Neural cell (in vitro differentiated cells): ENCODE measurements around the gene MARCHF5. TPM values are rescaled to one million over a fixed set of nuclear protein-coding genes. Genes with fewer than 3 reads are reported as not detected.

Experiments
- H2AFZ ChIP-seq: fragments of 200-600, 300-800 bp; sonication (generic), shearing (Covaris generic); 2 replicates; pipeline ENCODE4 v1.6.0; 2014; ENCODE audit warnings: low read depth, mild to moderate bottlenecking, antibody characterized with exemption, low read length, moderate library complexity
- H3F3A ChIP-seq: fragments of 200-600 bp; shearing (Covaris generic); 2 replicates; pipeline ENCODE4 v1.6.1; 2016; ENCODE audit warnings: mild to moderate bottlenecking, moderate library complexity, mixed read lengths, antibody characterized with exemption, low read length; ENCODE audit not compliant: insufficient read depth, poor library complexity, severe bottlenecking
- H3K27ac ChIP-seq: fragments of 200-600, 300-800 bp; sonication (generic), shearing (Covaris generic); 2 replicates; pipeline ENCODE4 v1.5.1; 2014; ENCODE audit warnings: mild to moderate bottlenecking, low read length, moderate library complexity
- H3K27me3 ChIP-seq: fragments of 300-800, 200-600 bp; sonication (generic), shearing (Covaris generic); 2 replicates; pipeline ENCODE4 v1.6.0; 2014; ENCODE audit warnings: mild to moderate bottlenecking, low read depth, low read length, moderate library complexity; ENCODE audit not compliant: insufficient read depth
- H3K36me3 ChIP-seq: fragments of 300-800, 200-600 bp; sonication (generic), shearing (Covaris generic); 2 replicates; pipeline ENCODE4 v1.5.1; 2014; ENCODE audit warnings: mild to moderate bottlenecking, antibody characterized with exemption, low read length, moderate library complexity; ENCODE audit not compliant: insufficient read depth
- H3K4me2 ChIP-seq: fragments of 300-800, 200-600 bp; sonication (generic), shearing (Covaris generic); 2 replicates; pipeline ENCODE4 v1.6.0; 2014; ENCODE audit warnings: mild to moderate bottlenecking, low read length
- H3K4me3 ChIP-seq: fragments of 300-800, 200-600 bp; sonication (generic), shearing (Covaris generic); 2 replicates; pipeline ENCODE4 v1.5.1; 2014; ENCODE audit warnings: mild to moderate bottlenecking, low read length, moderate library complexity
- H3K79me2 ChIP-seq: fragments of 200-600 bp; shearing (Covaris generic); replicated peaks from 2 replicates; pipeline ENCODE4 v1.6.0; 2014; ENCODE audit warnings: mild to moderate bottlenecking, low read length, moderate library complexity; ENCODE audit not compliant: insufficient read depth
- H3K9ac ChIP-seq: fragments of 300-800, 200-600 bp; sonication (generic), shearing (Covaris generic); 2 replicates; pipeline ENCODE4 v1.6.1; 2016; ENCODE audit warnings: mild to moderate bottlenecking, low read length, mixed read lengths
- H3K9me2 ChIP-seq: fragments of 200-600 bp; shearing (Covaris generic); 2 replicates; pipeline ENCODE4 v1.6.1; 2016; ENCODE audit warnings: mild to moderate bottlenecking, low read length, mixed read lengths; ENCODE audit not compliant: insufficient read depth
- H3K9me3 ChIP-seq: fragments of 200-600, 300-800 bp; sonication (generic), shearing (Covaris generic); 2 replicates; pipeline ENCODE4 v1.6.1; 2016; ENCODE audit warnings: mild to moderate bottlenecking, mixed run types, low read length, moderate library complexity, mixed read lengths
- H4K20me1 ChIP-seq: fragments of 200-600 bp; shearing (Covaris generic); 2 replicates; pipeline ENCODE4 v1.6.1; 2016; ENCODE audit warnings: mild to moderate bottlenecking, mixed run types; ENCODE audit not compliant: insufficient read depth
- EP300 ChIP-seq: fragments of 450-650 bp; conservative IDR thresholded peaks from 2 replicates; pipeline ENCODE4 v1.6.1; 2014; ENCODE audit warnings: antibody characterized with exemption, mild to moderate bottlenecking, moderate library complexity; ENCODE audit not compliant: poor library complexity, severe bottlenecking
- EZH2 ChIP-seq: fragments of 200-600, 300-800 bp; shearing (Covaris generic), sonication (generic); IDR thresholded peaks from 2 replicates; pipeline ENCODE4 v1.6.1; 2014; ENCODE audit warnings: antibody characterized with exemption, low read length, borderline replicate concordance, mild to moderate bottlenecking; ENCODE audit not compliant: insufficient read depth, poor library complexity, severe bottlenecking
- MXI1 ChIP-seq: fragments of 450-650 bp; conservative IDR thresholded peaks from 2 replicates; pipeline ENCODE4 v1.6.1; 2014; ENCODE audit warnings: antibody characterized with exemption, mild to moderate bottlenecking; ENCODE audit not compliant: poor library complexity, severe bottlenecking
- POLR2AphosphoS5 ChIP-seq: IDR thresholded peaks from 2 replicates; pipeline ENCODE4 v1.6.1; 2012
- RAD21 ChIP-seq: fragments of 450-650 bp; conservative IDR thresholded peaks from 2 replicates; pipeline ENCODE4 v1.6.1; 2014; ENCODE audit warnings: antibody characterized with exemption, mild to moderate bottlenecking, moderate library complexity
- SMC3 ChIP-seq: fragments of 450-650 bp; conservative IDR thresholded peaks from 2 replicates; pipeline ENCODE4 v1.6.1; 2014; ENCODE audit warnings: antibody characterized with exemption, mild to moderate bottlenecking, moderate library complexity; ENCODE audit not compliant: poor library complexity
- TAF1 ChIP-seq: IDR thresholded peaks from 2 replicates; pipeline ENCODE4 v1.6.1; 2012; ENCODE audit warnings: low read depth
- polyA plus RNA-seq: library from polyadenylated mRNA; depleted of rRNA; stranded (reverse); fragments of >200 nt; gene quantifications from 2 replicates; pipeline ENCODE4 v1.2.3, GENCODE V29; 2014
- TF ChIP-seq, protein P1 (sequence below): fragments of 450-650 bp; IDR thresholded peaks from 2 replicates; pipeline ENCODE4 v1.5.1; 2014; ENCODE audit warnings: antibody characterized with exemption, mild to moderate bottlenecking, moderate library complexity; ENCODE audit not compliant: poor library complexity, severe bottlenecking
- TF ChIP-seq, protein P2 (sequence below): IDR thresholded peaks from 2 replicates; pipeline ENCODE4 v1.6.1; 2012; ENCODE audit warnings: borderline replicate concordance

The MARCHF5 gene
- polyA plus RNA-seq, 1 donor from 2014 or later: 65.5 TPM

DNA sequence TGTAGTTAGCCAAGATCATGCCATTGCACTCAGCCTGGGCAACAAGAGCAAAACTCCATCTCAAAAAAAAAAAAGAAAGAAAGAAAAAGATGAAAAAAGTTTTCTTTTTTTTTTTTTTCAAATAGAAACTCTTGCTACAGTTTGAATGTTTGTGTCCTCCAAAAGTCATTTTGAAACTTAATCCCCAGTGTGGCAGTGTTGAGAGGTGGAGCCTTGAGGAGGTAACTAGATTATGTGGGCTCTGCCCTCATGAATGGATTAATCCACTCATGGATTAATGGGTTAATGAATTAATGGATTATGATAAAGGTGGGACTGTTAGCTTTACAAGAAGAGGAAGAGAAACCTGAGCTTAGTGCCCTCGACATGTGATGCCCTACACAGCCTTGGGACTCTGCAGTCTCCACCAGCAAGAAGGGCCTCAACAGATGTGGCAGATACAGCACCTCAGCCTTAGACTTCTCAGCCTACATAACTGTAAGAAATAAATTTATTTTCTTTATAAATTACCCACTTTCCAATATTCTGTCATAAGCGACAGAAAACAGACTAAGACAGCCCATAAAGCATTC is 25.2 kb upstream of the MARCHF5 start:
- Histone ChIP-seq H3K4me3 (no peak overlapping the region), H2AFZ (no peak overlapping the region), H3K79me2 (no peaks in the 10 kb centered on the region), H3K4me2 (no peak overlapping the region), H3K27ac (no peak overlapping the region), H3K9me3 (no peaks in the 10 kb centered on the region), H3K9me2 (no peaks in the 10 kb centered on the region), H3F3A (no peaks in the 10 kb centered on the region), H3K9ac (no peak overlapping the region), H3K36me3 (no peaks in the 10 kb centered on the region), H3K27me3 (no peaks in the 10 kb centered on the region), H4K20me1 (no peaks in the 10 kb centered on the region)
- TF ChIP-seq TAF1 (no peak), EZH2 (no peak), EP300 (no peak), POLR2AphosphoS5 (no peak), RAD21 (no peak)

DNA sequence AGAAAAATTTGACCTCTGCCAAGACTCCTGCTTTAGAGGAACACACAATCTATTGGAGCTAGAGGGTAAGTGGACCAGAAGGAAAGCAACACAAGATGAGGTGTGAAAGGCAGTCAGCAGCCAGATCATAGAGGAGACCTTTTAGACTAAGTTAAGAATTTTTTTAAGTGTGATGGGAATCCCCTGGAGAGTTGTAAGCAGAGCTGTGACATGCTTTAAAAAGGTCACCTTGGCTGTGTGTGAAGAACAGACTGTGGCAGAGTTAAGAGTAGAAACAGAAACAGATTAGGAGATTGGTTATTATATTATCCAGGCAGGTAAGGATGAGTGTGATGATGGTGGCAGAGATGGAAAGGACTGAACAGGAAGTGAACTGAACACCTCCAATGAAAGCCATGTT is 23.6 kb upstream of the MARCHF5 start:
- Histone ChIP-seq H3K9ac (no peak overlapping the region), H3K4me2 (no peak overlapping the region), H3K27me3 (no peaks in the 10 kb centered on the region), H2AFZ (no peak overlapping the region), H3K9me3 (no peaks in the 10 kb centered on the region), H3K4me3 (no peak overlapping the region), H4K20me1 (no peaks in the 10 kb centered on the region), H3K9me2 (no peaks in the 10 kb centered on the region), H3F3A (no peaks in the 10 kb centered on the region), H3K36me3 (no peaks in the 10 kb centered on the region), H3K27ac (no peak overlapping the region), H3K79me2 (no peaks in the 10 kb centered on the region)
- TF ChIP-seq POLR2AphosphoS5 (no peak), RAD21 (no peak), EZH2 (no peak), EP300 (no peak), TAF1 (no peak), SMC3 (no peak), MXI1 (no peak)
- TF ChIP-seq, protein P1, sequence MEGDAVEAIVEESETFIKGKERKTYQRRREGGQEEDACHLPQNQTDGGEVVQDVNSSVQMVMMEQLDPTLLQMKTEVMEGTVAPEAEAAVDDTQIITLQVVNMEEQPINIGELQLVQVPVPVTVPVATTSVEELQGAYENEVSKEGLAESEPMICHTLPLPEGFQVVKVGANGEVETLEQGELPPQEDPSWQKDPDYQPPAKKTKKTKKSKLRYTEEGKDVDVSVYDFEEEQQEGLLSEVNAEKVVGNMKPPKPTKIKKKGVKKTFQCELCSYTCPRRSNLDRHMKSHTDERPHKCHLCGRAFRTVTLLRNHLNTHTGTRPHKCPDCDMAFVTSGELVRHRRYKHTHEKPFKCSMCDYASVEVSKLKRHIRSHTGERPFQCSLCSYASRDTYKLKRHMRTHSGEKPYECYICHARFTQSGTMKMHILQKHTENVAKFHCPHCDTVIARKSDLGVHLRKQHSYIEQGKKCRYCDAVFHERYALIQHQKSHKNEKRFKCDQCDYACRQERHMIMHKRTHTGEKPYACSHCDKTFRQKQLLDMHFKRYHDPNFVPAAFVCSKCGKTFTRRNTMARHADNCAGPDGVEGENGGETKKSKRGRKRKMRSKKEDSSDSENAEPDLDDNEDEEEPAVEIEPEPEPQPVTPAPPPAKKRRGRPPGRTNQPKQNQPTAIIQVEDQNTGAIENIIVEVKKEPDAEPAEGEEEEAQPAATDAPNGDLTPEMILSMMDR: no peak
- TF ChIP-seq, protein P2, sequence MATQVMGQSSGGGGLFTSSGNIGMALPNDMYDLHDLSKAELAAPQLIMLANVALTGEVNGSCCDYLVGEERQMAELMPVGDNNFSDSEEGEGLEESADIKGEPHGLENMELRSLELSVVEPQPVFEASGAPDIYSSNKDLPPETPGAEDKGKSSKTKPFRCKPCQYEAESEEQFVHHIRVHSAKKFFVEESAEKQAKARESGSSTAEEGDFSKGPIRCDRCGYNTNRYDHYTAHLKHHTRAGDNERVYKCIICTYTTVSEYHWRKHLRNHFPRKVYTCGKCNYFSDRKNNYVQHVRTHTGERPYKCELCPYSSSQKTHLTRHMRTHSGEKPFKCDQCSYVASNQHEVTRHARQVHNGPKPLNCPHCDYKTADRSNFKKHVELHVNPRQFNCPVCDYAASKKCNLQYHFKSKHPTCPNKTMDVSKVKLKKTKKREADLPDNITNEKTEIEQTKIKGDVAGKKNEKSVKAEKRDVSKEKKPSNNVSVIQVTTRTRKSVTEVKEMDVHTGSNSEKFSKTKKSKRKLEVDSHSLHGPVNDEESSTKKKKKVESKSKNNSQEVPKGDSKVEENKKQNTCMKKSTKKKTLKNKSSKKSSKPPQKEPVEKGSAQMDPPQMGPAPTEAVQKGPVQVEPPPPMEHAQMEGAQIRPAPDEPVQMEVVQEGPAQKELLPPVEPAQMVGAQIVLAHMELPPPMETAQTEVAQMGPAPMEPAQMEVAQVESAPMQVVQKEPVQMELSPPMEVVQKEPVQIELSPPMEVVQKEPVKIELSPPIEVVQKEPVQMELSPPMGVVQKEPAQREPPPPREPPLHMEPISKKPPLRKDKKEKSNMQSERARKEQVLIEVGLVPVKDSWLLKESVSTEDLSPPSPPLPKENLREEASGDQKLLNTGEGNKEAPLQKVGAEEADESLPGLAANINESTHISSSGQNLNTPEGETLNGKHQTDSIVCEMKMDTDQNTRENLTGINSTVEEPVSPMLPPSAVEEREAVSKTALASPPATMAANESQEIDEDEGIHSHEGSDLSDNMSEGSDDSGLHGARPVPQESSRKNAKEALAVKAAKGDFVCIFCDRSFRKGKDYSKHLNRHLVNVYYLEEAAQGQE: no peak

DNA sequence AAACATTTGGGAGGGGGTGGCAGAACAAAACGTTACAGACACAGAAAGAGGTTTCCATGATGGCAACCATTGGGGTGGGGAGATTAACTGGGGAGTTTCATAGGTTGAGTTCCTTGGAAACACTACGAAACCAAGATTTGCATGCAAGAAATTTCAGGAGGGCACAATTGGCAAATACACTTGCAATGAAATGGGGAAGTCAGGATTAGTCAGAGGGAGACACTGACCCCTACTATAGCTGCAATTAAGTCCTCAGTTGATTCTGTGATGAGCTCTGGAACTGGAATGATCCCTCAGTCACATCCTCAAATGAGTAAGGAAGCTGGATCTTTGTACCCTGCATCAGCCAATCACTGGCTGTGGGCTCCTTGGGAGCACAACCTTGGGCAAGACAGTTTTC is 22.2 kb upstream of the MARCHF5 start:
- H4K20me1 ChIP-seq: no peaks in the 10 kb centered on the region
- H3K9me2 ChIP-seq: no peaks in the 10 kb centered on the region
- no peaks in the 10 kb centered on the region for H3K27me3 ChIP-seq
- no peaks in the 10 kb centered on the region for H3K9me3 ChIP-seq
- no peak overlapping the region for H3K4me2 ChIP-seq
- TF ChIP-seq, protein P1: no peak
- no peak for TF ChIP-seq EZH2
- no peak for TF ChIP-seq POLR2AphosphoS5
- TF ChIP-seq MXI1: no peak
- no peak for TF ChIP-seq SMC3
- TF ChIP-seq, protein P2: no peak
- no peak for TF ChIP-seq RAD21
- TF ChIP-seq EP300: no peak
- no peak for TF ChIP-seq TAF1
- H3K9ac ChIP-seq: no peak overlapping the region
- H3K27ac ChIP-seq: no peak overlapping the region
- H3K79me2 ChIP-seq: no peaks in the 10 kb centered on the region
- no peak overlapping the region for H3K4me3 ChIP-seq
- H3K36me3 ChIP-seq: no peaks in the 10 kb centered on the region
- no peaks in the 10 kb centered on the region for H3F3A ChIP-seq
- no peak overlapping the region for H2AFZ ChIP-seq
